ENCODE measurements around the gene CHML. TPM values are rescaled to one million over a fixed set of nuclear protein-coding genes. Genes with fewer than 3 reads are reported as not detected.

The CHML gene
- total and polyA plus RNA-seq, 2 of the 8 experiments (the other 6 are each of a cell fraction or from before 2014, with no cell fraction given): 11.5 to 82.4 TPM

DNA sequence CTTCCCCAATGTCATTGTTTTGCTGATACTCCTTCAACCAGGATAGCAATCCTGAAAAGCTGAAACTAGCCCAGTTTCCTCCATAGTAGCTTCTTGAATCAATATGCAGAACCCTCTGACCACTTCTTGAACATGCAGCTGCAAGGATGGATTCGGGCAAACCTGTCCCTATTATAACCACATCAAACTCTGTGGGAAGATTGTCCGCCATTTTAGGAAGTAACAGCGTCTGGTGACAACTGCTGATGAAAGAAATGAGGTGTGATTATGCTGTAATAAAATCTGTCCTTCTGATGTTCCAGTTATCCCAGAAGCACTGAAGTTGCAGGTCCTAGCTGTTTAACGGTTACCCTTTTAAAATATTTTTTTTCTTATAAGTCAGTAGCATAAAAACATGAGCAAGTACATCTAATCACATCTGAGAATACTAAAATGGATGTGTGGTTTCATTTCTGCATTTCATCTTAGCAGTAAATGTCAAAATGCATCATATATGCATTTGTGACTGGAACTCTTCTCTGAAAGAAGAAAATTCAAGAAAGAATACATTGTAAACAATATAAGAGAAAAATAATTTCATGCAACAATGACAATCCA is 4.5 kb downstream of the CHML start (continued):
- TF ChIP-seq, protein P1, sequence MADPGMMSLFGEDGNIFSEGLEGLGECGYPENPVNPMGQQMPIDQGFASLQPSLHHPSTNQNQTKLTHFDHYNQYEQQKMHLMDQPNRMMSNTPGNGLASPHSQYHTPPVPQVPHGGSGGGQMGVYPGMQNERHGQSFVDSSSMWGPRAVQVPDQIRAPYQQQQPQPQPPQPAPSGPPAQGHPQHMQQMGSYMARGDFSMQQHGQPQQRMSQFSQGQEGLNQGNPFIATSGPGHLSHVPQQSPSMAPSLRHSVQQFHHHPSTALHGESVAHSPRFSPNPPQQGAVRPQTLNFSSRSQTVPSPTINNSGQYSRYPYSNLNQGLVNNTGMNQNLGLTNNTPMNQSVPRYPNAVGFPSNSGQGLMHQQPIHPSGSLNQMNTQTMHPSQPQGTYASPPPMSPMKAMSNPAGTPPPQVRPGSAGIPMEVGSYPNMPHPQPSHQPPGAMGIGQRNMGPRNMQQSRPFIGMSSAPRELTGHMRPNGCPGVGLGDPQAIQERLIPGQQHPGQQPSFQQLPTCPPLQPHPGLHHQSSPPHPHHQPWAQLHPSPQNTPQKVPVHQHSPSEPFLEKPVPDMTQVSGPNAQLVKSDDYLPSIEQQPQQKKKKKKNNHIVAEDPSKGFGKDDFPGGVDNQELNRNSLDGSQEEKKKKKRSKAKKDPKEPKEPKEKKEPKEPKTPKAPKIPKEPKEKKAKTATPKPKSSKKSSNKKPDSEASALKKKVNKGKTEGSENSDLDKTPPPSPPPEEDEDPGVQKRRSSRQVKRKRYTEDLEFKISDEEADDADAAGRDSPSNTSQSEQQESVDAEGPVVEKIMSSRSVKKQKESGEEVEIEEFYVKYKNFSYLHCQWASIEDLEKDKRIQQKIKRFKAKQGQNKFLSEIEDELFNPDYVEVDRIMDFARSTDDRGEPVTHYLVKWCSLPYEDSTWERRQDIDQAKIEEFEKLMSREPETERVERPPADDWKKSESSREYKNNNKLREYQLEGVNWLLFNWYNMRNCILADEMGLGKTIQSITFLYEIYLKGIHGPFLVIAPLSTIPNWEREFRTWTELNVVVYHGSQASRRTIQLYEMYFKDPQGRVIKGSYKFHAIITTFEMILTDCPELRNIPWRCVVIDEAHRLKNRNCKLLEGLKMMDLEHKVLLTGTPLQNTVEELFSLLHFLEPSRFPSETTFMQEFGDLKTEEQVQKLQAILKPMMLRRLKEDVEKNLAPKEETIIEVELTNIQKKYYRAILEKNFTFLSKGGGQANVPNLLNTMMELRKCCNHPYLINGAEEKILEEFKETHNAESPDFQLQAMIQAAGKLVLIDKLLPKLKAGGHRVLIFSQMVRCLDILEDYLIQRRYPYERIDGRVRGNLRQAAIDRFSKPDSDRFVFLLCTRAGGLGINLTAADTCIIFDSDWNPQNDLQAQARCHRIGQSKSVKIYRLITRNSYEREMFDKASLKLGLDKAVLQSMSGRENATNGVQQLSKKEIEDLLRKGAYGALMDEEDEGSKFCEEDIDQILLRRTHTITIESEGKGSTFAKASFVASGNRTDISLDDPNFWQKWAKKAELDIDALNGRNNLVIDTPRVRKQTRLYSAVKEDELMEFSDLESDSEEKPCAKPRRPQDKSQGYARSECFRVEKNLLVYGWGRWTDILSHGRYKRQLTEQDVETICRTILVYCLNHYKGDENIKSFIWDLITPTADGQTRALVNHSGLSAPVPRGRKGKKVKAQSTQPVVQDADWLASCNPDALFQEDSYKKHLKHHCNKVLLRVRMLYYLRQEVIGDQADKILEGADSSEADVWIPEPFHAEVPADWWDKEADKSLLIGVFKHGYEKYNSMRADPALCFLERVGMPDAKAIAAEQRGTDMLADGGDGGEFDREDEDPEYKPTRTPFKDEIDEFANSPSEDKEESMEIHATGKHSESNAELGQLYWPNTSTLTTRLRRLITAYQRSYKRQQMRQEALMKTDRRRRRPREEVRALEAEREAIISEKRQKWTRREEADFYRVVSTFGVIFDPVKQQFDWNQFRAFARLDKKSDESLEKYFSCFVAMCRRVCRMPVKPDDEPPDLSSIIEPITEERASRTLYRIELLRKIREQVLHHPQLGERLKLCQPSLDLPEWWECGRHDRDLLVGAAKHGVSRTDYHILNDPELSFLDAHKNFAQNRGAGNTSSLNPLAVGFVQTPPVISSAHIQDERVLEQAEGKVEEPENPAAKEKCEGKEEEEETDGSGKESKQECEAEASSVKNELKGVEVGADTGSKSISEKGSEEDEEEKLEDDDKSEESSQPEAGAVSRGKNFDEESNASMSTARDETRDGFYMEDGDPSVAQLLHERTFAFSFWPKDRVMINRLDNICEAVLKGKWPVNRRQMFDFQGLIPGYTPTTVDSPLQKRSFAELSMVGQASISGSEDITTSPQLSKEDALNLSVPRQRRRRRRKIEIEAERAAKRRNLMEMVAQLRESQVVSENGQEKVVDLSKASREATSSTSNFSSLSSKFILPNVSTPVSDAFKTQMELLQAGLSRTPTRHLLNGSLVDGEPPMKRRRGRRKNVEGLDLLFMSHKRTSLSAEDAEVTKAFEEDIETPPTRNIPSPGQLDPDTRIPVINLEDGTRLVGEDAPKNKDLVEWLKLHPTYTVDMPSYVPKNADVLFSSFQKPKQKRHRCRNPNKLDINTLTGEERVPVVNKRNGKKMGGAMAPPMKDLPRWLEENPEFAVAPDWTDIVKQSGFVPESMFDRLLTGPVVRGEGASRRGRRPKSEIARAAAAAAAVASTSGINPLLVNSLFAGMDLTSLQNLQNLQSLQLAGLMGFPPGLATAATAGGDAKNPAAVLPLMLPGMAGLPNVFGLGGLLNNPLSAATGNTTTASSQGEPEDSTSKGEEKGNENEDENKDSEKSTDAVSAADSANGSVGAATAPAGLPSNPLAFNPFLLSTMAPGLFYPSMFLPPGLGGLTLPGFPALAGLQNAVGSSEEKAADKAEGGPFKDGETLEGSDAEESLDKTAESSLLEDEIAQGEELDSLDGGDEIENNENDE (IDR thresholded peaks at IDR 0.05; ENCODE audit: insufficient replicate concordance, low read length): no peak
- TF ChIP-seq POLR2A (IDR thresholded peaks at IDR 0.05; ENCODE audit: control extremely low read depth in 1 of 2, low read depth in 2 of 2, low read length in 2 of 2) (no peak), BCL11A (IDR thresholded peaks at IDR 0.05; ENCODE audit: low read depth in 2 of 2, low read length in 2 of 2) (no peak)

All from H1 (cell line).